K562 treated with DMSO at 1 percent for 48 hours (cell line): ENCODE data around the gene ZNF425. TPM values are rescaled to one million over a fixed set of nuclear protein-coding genes. Genes with fewer than 3 reads are reported as not detected.

Experiments used
- total RNA-seq: library from RNA; unstranded; fragments of 300-600 nt; gene quantifications from 2 replicates; pipeline ENCODE4 v1.2.3, GENCODE V29; 2022; ENCODE audit warnings: low replicate concordance; ENCODE audit errors: extremely low read depth

The ZNF425 gene
- not detected in 2 replicates for total RNA-seq

GRCh38 chr7:149125863-149126661, at the start of gene ZNF425:
ZNF425 (minus strand) TSS chr7:149126324; CDS start chr7:149126213, 111 bp downstream.

GRCh38 chr7:149147072-149147751, 21.1 kb upstream of the ZNF425 start, which contains the start of gene ZNF398:
ZNF398 (plus strand) TSS chr7:149147453; CDS start chr7:149147743, 290 bp downstream.

GRCh38 chr7:149090397-149091195, 35.5 kb downstream of the ZNF425 start, which contains the start of gene ZNF786:
ZNF786 (minus strand) TSS chr7:149090718; CDS start chr7:149090640, 78 bp downstream.

Other genes with a start within 250 kb of the ZNF425 start
- not detected in 2 replicates for gene EZH2, start 242.0 kb downstream of the ZNF425 start, total RNA-seq
- gene PDIA4, start 97.8 kb downstream of the ZNF425 start, total RNA-seq, result not detected in 2 replicates
- gene ZNF786, start 35.6 kb downstream of the ZNF425 start, total RNA-seq, result not detected in 2 replicates
- gene ZNF398, start 21.1 kb upstream of the ZNF425 start, total RNA-seq, result not detected in 2 replicates
- gene ZNF282, start 69.2 kb upstream of the ZNF425 start, total RNA-seq, result not detected in 2 replicates
- not detected in 2 replicates for gene ZNF212, start 113.3 kb upstream of the ZNF425 start, total RNA-seq
- not detected in 2 replicates for gene ZNF783, start 135.9 kb upstream of the ZNF425 start, total RNA-seq